Lung (tissue), 12 donors: ENCODE measurements around the gene IP6K3. TPM values are rescaled to one million over a fixed set of nuclear protein-coding genes. Genes with fewer than 3 reads are reported as not detected.

Experiments
- ATAC-seq: fragments of 200-7000 bp; cut with Tn5 transposase; one replicate; pipeline ENCODE4 v1.9.1; 2020; ENCODE audit warnings: moderate number of reproducible peaks; ENCODE audit not compliant: insufficient read depth, low FRiP score
- DNase-seq, 3 donors: peaks; one replicate each; pipeline ENCODE4 v3.0.0-alpha.2; 2013 to 2017
- H3K27ac ChIP-seq, 2 donors: one replicate each; pipeline ENCODE4 v1.5.1; 2013; ENCODE audit warnings: mild to moderate bottlenecking in 2 of 2, moderate library complexity in 2 of 2, control low read depth in 1 of 2, inconsistent platforms in 1 of 2, low read depth in 1 of 2, low read length in 1 of 2
- H3K27me3 ChIP-seq, 3 donors: one replicate each; pipeline ENCODE4 v1.5.1; 2013; ENCODE audit warnings: low read length in 2 of 3; ENCODE audit not compliant: control insufficient read depth in 3 of 3, insufficient read depth in 3 of 3
- H3K36me3 ChIP-seq, 4 donors: one replicate each; pipeline ENCODE4 v1.5.1; 2013; ENCODE audit warnings: low read length in 4 of 4, mild to moderate bottlenecking in 1 of 4, moderate library complexity in 1 of 4; ENCODE audit not compliant: control insufficient read depth in 4 of 4, insufficient read depth in 4 of 4
- H3K4me1 ChIP-seq, 5 donors: one replicate each; pipeline ENCODE4 v1.5.1; 2013; ENCODE audit warnings: low read length in 5 of 5, mild to moderate bottlenecking in 2 of 5, moderate library complexity in 1 of 5; ENCODE audit not compliant: control insufficient read depth in 5 of 5, insufficient read depth in 5 of 5
- H3K4me3 ChIP-seq: one replicate; pipeline ENCODE4 v1.5.1; 2013; ENCODE audit warnings: mild to moderate bottlenecking, control low read depth, moderate library complexity
- H3K9ac ChIP-seq, 2 donors: one replicate each; pipeline ENCODE4 v1.5.1; 2013; ENCODE audit warnings: low read length in 2 of 2, control low read depth in 1 of 2; ENCODE audit not compliant: insufficient read depth in 1 of 2
- H3K9me3 ChIP-seq, 4 donors: one replicate each; pipeline ENCODE4 v1.5.1; 2013; ENCODE audit warnings: low read length in 3 of 4, mild to moderate bottlenecking in 1 of 4, moderate library complexity in 1 of 4; ENCODE audit not compliant: control insufficient read depth in 4 of 4, insufficient read depth in 3 of 4
- CTCF ChIP-seq: IDR thresholded peaks from 2 replicates; pipeline ENCODE4 v1.5.1; 2012; ENCODE audit warnings: mild to moderate bottlenecking; ENCODE audit errors: control extremely low read depth, extremely low read depth
- WGBS, 2 donors: extraction: QIAGEN DNeasy Blood & Tissue Kit; methylation state at CpG; one replicate each; pipeline ENCODE4 v1.1.7; 2013; 5-methylcytosine and 5-hydroxymethylcytosine counted together
- polyA plus RNA-seq, 2 donors: library from polyadenylated mRNA; stranded (reverse); fragments of 200-250 nt; gene quantifications; one replicate each; pipeline ENCODE4 v1.2.1, GENCODE V29; 2013
- total RNA-seq, 2 donors: library from RNA; depleted of rRNA in 1 of 2; stranded (reverse); fragments of >200 nt in 1 of 2; gene quantifications; one replicate each; pipeline ENCODE4 v1.2.1, GENCODE V29; 2014 to 2021
- donor health status: control.
- donor health status: control.
- donor health status: Bipolar disorder and iron deficiency.
- donor health status: healthy.
- donor health status: DM: yes; HTN: yes; CAD: no.

Gene IP6K3
- total and polyA plus RNA-seq, 4 donors: 1.3 to 3.9 (median 2.5) TPM

DNA sequence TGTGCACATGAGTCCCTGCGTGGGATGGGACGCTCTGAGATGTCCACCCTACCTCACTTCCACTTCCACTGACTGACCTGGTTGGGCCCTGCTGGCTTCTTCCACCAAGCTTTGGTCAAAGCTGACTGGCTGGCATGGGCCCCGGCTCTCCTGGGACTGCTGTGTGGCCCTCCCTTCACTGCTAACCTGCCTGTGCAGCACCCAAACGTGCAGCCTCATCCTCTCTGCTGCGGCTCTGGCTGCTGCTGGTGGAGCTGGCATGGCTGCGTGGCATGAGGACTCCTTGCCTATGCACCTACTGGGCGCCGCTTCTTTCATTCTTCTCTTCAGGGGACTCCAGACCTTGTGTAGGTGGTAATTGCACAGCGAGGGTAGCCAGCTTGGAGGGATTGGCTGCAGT, 18.7 kb upstream of the IP6K3 start:
- DNase-seq: no peak
- no peak for TF ChIP-seq CTCF

GRCh38 chr6:33764036-33764435, 17.3 kb upstream of the IP6K3 start:
- H3K9me3 ChIP-seq: peaks cover 0 to 5% (median 0%) of the 10 kb centered on the region in 4 donors
- H3K4me1 ChIP-seq: peaks cover 0 to 59% (median 20%) of the 10 kb centered on the region in 5 donors
- no peak for TF ChIP-seq CTCF
- 90 to 97% methylated on average over 2 of the region's 2 CpGs for WGBS, 2 donors
- ATAC-seq (no peak), DNase-seq (no peak)
- H3K27me3 ChIP-seq: no peaks in the 10 kb centered on the region
- H3K4me3 ChIP-seq: no peak overlapping the region
- H3K36me3 ChIP-seq: no peaks in the 10 kb centered on the region
- no peak overlapping the region for H3K27ac ChIP-seq
- no peak overlapping the region for H3K9ac ChIP-seq

More for the DNA sequence above, 18.7 kb upstream of the IP6K3 start:
- H3K4me3 ChIP-seq: no peak overlapping the region
- no peaks in the 10 kb centered on the region for H3K27me3 ChIP-seq
- H3K27ac ChIP-seq: no peak overlapping the region
- no peak for ATAC-seq
- H3K9me3 ChIP-seq: peaks cover 0 to 5% (median 0%) of the 10 kb centered on the region in 4 donors
- H3K4me1 ChIP-seq: peaks cover 0 to 62% (median 26%) of the 10 kb centered on the region in 5 donors
- 94 to 96% methylated on average over 9 of the region's 9 CpGs for WGBS, 2 donors
- no peaks in the 10 kb centered on the region for H3K36me3 ChIP-seq
- H3K9ac ChIP-seq: no peak overlapping the region

GRCh38 chr6:33763483-33763882, 16.8 kb upstream of the IP6K3 start:
- DNase-seq (no peak), ATAC-seq (no peak)
- 65 to 70% methylated on average over 6 of the region's 6 CpGs for WGBS, 2 donors
- no peaks in the 10 kb centered on the region for H3K36me3 ChIP-seq
- no peak overlapping the region for H3K4me3 ChIP-seq
- no peak for TF ChIP-seq CTCF
- H3K27ac ChIP-seq: no peak overlapping the region
- H3K9me3 ChIP-seq: peaks cover 0 to 5% (median 0%) of the 10 kb centered on the region in 4 donors
- H3K9ac ChIP-seq: no peak overlapping the region
- no peaks in the 10 kb centered on the region for H3K27me3 ChIP-seq
- H3K4me1 ChIP-seq: peaks cover 0 to 58% (median 20%) of the 10 kb centered on the region in 5 donors

- 84 to 94% methylated on average over 4 of the region's 4 CpGs for WGBS, 2 donors
- H3K9ac ChIP-seq: no peak overlapping the region
- no peak for TF ChIP-seq CTCF
Observed at GRCh38 chr6:33762713-33763112, 16.0 kb upstream of the IP6K3 start.

More at GRCh38 chr6:33762713-33763112, 16.0 kb upstream of the IP6K3 start:
- no peak for ATAC-seq
- Histone ChIP-seq H3K36me3 (no peaks in the 10 kb centered on the region), H3K27me3 (no peaks in the 10 kb centered on the region), H3K4me3 (no peak overlapping the region), H3K9me3 (peaks cover 0 to 5% (median 0%) of the 10 kb centered on the region in 4 donors), H3K4me1 (peaks cover 0 to 57% (median 20%) of the 10 kb centered on the region in 5 donors), H3K27ac (no peak overlapping the region)
- DNase-seq: no peak
